ENCODE data around the gene YIF1A.
A peak's percentile ranks its signal among the peaks of the same experiment; 100 is the strongest.
"Not testable (repeated sequence)": the region's sequence is repeated elsewhere in the genome, so short reads cannot be mapped to it uniquely, and the experiment has no call there.

YIF1A gene

DNA sequence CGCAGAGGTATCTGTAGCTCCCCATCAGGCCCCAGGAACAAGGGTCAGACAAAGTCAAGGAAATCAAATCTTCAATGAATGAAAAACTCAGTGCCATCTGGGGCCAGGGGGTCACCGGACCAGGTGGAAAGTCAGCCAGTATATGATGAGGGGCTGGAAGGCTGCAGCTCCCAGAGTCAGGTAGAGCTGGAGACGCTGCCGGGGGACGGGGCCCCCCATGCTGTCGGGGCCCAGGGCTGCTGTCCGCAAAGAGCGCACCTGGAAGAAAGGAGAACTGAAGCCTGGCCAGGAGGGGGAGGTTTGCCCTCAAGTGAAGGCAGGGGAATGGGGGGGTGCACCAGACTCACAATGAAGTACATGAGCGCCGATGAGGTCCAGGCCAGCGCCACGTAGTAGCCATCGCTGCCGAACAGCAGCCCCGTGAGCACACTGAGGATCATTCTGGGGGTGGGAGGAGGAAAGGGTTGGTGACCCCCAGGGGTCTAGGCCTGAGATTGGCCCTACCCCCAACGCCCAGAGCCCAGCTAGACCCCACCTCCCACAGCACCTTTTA is 4.3 kb downstream of the YIF1A start:
- DNase-seq: no peak

DNA sequence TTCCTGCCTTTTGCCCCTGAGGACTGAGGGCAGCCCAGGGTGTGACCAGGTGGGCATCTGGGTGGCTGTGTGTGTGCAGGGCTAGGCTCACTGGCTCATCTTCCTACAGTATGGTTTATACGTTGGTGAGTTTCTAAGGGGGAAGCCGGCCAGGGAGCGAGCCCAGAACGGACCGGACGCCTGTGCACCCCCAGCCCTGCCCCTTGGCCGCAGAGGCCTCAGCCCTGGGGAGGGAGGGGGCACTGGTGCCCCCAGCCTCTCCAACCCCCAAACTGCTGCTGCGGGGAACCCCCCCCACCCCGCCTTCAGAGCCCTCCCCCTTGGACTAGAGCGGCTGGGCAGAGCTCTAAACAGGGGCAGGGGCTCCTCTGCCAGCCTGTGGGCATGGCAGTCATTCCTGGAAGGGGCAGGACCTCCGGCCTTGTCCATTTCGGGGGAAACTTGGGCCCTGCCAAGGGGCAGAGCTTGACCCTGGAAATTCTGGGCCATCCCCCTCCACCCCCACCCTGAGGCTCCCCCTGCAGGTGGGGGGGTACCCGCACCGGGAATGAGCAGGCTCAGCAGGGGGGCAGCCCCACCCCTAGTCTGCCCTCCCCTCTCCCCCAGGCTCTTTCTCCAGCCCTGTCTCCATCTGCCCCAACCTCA is 5.4 kb downstream of the YIF1A start:
- DNase-seq: no peak

DNA sequence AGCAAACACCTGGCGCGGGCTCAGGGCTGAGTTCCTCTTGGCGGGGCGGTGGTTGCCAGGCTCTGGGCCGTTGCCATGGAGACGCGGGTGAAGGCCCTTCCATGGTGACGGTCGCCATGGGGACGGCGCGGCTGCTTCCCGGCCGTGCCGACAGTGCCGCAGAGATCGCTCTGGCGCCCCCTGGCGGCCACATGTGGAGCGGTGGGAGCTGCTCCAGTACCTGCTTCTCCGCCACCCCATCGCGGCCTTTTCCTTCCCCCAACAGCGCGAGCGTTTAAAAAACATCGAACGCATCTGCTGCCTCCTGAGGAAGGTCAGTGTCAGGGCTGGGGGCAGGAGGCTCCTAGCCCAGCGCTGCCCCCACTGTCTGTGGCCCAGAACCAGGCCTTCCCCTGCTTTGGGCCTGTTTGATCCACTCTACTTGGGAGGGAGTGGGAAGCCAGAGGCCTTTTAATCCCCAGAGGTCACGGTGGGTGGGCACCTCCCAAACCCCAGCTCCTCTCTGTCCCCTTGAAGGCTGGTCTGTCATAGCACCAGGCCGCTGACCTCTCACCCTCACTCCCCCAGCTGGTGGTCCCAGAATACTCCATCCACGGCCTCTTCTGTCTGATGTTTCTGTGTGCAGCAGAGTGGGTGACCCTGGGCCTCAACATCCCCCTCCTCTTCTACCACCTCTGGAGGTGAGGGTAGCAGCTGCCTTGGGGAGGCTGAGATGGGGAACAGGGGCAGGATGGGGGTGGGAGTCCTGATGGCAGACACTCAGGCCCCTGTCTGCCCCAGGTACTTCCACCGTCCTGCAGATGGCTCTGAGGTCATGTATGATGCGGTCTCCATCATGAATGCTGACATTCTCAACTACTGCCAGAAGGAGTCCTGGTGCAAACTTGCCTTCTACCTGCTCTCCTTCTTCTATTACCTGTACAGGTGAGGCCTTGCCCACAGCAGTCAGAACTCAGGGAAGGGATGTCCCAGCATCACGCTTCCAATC is 6.2 kb downstream of the YIF1A start:
- DNase-seq: peak; percentile 83

DNA sequence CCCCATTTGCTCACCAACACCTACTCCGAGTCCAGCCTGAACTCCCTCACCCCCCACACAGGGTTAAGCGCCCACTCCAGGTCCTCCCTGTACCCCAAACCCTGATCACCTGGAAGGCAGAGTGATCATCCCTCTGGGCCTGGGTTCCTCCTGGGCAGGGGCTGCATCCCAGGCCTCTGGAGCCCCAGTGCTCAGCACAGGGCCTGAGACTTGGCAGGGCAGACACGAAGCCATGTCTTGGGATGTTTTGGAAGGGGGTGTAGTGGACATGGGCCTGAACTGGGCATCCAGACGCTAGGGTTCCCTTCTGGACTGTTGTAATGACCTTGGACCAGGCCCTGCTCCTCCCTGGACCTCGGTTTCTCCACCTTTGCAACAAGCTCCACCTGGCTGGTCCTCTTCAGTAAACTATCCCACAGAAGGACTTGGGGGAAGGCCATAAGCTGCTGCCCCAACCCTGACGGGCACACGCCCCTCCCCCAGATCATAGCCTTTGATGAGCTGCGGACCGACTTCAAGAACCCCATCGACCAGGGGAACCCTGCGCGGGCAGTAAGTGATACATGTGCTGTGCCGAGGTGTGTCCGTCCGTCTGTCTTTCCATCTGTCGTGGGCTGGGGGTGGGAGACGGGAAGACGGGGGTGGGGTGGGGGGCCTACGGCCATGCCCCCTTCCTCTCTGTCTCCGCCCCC is 7.0 kb downstream of the YIF1A start:
- no peak for DNase-seq

- no peak for DNase-seq
Measured at GRCh38 chr11:66281001-66281400, 7.9 kb downstream of the YIF1A start.

- no peak for DNase-seq
Measured at GRCh38 chr11:66280428-66280827, 8.5 kb downstream of the YIF1A start.

DNA sequence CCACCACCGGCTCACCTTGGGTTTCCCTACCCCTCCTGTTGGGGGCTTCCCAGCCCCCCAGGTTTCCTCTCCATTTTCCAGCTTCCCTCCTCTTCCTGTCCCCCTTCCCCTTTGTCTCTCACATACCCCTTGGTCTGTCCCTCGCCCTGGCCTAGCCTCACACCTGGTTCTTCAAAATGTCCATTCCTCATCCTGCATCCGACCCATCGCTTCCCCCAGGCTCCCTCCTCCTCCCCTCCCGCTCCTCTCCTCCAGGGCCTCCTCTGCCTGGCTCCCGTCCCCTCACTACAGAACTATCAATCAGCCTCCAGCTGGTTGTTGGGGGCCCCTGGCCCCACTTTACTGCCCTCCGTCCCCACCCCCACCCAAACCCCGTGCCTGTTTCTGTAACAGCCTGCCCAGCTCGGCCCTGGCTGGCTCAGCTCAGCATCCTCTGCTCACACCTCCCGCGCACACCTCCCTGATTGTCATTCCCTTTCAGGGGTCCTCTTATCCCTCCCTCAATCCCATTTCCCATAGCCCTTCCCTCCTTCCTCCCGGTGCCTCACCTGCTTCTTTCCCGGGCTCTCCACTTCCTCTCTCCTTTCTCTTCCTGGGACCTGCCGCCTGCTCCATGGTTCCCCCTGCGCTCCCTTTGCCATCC is 9.7 kb downstream of the YIF1A start:
- DNase-seq: no peak

DNA sequence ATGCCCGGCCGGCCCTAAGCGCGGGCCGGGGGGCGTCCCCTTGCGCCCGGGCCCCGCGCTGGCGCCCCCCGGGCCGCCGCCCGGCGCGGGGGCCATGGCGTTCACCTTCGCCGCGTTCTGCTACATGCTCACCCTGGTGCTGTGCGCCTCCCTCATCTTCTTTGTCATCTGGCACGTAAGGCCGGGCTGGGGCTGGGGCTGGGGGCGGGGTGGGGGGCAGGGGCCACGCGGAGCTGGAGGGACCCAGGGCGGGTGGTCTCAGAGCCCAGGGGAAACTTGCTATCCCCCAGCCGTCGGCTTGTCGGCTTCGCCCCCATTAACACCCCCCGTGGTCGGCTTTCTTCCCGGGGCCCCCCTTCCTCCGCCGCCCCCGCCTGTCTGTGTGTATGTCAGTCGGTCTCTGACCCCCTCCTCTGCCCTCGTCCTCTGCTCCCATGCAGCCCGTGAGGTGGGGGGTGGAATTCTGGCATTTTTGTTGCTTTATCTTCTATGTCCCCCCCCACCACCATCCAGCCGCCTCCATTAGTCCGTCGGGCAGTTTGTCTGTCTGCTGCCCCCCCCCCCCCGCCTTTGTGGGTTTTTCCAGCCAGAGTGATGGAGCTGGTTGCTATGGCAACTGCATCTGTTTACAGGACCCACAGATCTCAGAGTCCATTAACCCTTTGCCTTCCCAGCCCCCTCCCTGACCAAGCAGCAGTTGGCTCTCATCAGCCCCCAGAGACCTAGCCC is 10.4 kb downstream of the YIF1A start:
- no peak for DNase-seq

DNA sequence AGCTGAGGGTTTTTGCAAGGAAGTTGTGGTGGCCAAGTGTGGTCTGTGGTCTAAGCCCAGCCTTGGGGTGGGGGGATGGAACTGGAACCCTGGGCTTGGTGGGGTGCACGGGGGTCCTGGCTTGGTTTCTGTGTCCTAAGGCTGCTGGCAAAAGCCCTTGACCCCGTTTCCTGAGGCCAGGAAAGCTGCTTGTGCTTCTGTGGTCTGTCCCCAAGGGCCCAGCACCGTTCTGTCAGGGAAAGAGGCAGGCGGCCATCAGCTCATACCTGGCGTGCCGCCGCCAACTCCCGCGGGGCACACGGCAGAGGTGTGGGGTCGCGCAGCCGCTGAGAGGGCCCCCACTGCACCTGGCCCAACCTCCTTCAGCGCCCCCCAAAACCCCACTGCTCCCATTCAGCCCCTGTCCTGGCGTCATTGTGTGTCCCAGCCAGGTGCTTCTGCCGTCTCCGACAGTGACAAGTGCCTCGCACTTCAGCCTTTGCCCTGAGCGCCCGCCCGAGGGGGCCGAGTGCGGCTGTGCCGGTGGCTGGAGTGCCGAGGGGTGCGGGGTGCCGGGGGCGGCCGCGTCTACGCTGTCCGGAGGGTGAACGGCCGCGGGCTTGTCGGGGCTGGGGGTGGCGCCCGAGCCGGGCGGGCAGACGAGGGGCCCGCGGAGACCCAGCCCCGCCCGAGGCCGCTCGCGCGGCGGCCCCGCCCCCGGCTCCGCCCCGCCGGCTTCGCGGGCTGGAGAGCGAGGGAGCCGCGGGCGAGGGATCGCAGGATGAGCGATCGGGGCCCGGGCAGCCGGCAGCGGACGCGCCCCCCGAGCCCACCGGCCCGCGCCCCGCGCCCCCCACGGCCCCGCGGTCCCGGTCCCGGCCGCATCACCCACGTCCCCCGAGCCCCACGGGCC is 11.2 kb downstream of the YIF1A start, which contains the start of gene CNIH2:
Gene CNIH2 (plus strand): TSS at position 705 of the 892 bp plus-strand sequence. CDS start 282 bp downstream, outside the sequence.
- DNase-seq: no peak

DNA sequence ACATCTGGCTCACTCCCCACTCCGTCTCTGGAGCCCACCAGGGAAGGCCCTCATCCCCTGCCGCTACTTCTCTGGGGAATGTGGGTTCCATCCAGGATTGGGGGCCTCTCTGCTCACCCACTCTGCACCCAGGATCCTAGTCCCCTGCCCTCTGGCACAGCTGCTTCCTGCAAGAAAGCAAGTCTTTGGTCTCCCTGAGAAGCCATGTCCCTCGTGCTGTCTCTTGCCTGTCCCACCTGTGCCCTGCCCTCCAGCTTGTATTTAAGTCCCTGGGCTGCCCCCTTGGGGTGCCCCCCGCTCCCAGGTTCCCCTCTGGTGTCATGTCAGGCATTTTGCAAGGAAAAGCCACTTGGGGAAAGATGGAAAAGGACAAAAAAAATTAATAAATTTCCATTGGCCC is 11.9 kb downstream of the YIF1A start:
- DNase-seq: not testable (repeated sequence)

- not testable (repeated sequence) for DNase-seq
Measured at GRCh38 chr11:66276619-66277018, 12.3 kb downstream of the YIF1A start.

DNA sequence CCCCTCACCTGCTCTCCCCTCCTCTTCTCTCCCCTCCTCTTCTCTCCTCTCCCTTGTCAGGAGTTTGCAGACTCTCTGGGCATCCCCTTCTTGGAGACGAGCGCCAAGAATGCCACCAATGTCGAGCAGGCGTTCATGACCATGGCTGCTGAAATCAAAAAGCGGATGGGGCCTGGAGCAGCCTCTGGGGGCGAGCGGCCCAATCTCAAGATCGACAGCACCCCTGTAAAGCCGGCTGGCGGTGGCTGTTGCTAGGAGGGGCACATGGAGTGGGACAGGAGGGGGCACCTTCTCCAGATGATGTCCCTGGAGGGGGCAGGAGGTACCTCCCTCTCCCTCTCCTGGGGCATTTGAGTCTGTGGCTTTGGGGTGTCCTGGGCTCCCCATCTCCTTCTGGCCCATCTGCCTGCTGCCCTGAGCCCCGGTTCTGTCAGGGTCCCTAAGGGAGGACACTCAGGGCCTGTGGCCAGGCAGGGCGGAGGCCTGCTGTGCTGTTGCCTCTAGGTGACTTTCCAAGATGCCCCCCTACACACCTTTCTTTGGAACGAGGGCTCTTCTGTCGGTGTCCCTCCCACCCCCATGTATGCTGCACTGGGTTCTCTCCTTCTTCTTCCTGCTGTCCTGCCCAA is 12.8 kb downstream of the YIF1A start:
- DNase-seq: no peak

- no peak for DNase-seq
Measured at GRCh38 chr11:66275396-66275795, 13.5 kb downstream of the YIF1A start.

DNA sequence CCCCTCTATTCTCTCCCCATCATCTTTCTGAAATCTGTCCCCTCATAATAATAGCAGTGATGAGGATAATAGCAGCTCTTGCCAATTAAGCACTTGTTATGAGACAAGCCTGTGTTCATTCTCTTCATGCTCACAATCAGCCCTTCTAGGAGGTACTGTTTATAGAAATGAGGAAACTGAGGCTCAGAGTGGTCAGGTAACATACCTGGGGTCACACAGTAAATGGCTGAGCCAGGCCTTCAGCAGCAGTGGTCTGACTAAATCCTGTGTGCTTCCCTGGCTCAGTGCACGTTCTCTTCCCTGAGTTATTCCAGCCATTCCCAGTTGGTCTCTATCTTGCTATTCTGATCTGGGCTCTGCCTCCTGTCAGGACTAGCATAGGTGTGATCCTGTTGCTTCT is 14.7 kb downstream of the YIF1A start:
- no peak for DNase-seq

DNA sequence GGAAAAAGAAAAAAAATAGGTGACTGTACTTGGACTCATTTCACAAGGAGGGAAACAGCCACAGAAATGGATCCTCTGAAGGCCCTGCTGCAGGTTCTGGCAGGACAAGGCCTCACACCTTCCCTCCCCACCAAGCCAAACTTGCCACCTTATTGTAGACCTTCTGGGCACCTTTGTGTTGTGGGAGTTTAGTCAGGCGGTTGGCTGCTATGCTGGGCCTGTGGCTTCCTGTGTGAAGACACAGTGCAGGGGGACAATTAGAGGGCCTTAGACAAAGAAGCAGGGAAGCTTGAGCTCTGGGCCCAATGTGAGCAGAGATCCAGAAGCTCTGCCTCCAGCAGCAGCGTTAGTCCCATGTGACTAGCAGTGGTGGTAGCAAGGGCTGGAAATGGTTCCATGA is 16.3 kb downstream of the YIF1A start:
- no peak for DNase-seq

- no peak for DNase-seq
Measured at GRCh38 chr11:66271816-66272215, 17.1 kb downstream of the YIF1A start.

GRCh38 chr11:66268952-66269905 is 19.7 kb downstream of the YIF1A start:
- DNase-seq: no peak

- peak; percentile 92 for DNase-seq
Measured at GRCh38 chr11:66268244-66268951, 20.5 kb downstream of the YIF1A start, which contains the start of gene RAB1B. Gene RAB1B (plus strand): TSS chr11:66268639. CDS start chr11:66268680, 41 bp downstream.

Measured in NCI-H187 treated with DMSO at 0.1 percent for 48 hours (cell line).